Stimulated activated CD8-positive, alpha-beta memory T cell treated with anti-CD3 and anti-CD28 coated beads, Interleukin-12 subunit alpha, Interleukin-12 subunit beta, amount 100 ng/mL, for 4 hours (primary cell): ENCODE data around the gene NRIP3.
"Not testable (repeated sequence)": the region's sequence is repeated elsewhere in the genome, so short reads cannot be mapped to it uniquely, and the experiment has no call there.

Experiments used
- DNase-seq: peaks from one replicate; pipeline ENCODE4 v3.0.0-alpha.2; 2020; ENCODE audit warnings: low read depth

Gene NRIP3

DNA sequence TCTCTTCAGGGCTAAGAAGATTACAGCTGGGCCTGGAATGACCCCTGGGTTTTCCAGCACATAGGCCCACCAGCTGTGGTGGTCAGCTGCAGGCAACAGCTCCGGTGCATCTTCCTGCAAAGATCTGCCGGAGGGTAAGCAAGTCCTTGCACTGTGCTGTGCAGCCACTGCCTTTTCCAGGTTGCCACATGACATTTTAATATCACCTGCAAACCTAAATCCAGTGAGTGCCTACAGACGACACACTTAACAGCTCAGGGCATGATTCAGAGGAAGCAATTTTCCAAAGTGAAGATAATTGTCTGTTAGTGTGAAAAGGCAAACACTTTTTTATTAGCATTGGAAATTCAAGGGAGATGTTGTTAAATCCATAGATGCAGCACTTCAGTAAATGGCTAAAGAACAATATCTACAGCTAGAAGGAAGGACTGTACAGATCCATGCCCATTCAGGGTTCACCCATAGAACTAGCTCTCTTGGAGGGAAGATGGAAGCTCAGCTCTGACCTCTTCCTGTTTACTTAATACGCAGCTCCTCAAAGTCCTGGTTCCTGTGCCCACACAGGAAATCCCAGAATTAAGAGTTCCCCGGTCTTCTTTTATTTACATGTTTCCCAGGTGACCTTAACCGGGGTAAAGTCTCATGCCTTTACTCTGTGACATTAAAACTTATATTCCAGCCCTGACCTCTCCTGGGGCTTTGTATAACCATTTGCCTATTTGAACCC lies 13.3 kb upstream of the NRIP3 start:
- no peak for DNase-seq

DNA sequence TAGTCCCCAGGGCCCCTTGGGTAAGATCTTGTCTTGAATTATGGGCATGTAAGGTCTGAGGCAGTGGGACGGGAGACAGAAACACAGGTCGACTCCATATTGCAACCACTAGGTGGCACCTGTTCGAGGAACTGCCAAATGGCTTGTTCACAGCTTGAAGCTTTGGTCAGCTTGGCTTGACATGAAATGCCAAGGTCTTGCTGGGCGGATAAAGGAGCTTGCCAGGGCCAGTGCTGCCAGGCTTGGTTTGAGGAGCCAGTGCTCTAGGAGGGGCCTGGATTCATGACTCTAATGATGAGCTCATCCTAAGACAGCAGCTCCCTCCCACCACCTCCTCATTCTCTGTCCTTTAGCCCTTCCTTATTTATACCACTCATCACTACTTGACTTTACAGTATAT lies 11.9 kb upstream of the NRIP3 start:
- no peak for DNase-seq

DNA sequence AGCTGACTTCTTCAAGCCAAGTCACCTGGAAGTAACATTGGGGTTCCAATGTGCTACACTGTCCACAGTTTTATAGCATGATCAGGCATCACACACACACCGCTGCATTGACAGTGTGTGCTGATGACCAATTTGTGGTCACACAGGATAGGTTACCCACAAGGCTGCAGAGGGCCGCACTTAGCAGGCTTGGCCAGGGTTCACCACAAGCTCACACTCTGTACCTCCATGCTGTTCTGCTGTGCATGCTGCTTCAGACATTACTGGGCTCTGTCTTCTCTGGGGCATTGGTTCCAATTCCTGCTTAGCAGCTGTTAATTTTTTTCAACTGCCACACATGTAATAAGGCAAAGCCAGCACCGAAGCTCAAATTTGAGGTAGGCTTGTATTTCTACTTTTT lies 11.0 kb upstream of the NRIP3 start:
- no peak for DNase-seq

DNA sequence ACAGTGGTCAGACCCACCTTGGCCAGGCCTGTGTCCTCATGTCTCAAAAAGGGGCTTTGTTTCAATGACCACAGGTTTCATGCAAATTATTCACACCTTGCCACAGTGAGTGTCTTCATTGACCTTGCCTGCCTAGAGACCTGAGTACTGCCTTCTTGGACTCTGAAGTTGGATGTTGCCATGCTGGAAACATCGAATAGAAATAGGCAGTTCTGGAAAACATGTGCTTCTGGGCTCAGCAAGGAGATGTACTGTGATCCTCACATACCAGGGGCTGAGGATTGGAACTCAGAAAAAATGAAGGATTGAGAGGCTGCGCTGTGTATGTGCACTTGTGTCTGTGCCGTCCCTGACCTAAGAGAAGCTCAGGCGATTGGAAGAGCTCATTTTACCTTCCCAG lies 9.6 kb upstream of the NRIP3 start:
- DNase-seq: no peak

DNA sequence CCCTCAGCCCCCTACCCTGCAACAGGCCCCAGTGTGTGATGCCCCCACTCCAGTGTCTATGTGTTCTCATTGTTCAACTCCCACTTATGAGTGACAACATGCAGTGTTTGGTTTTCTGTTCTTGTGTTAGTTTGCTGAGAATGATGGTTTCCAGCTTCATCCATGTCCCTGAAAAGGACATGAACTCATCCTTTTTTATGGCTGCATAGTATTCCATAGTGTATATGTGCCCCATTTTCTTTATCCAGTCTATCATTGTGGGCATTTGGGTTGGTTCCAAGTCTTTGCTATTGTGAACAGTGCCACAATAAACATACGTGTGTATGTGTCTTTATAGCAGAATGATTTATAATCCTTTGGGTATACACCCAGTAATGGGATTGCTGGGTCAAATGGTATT lies 5.7 kb upstream of the NRIP3 start:
- not testable (repeated sequence) for DNase-seq

DNA sequence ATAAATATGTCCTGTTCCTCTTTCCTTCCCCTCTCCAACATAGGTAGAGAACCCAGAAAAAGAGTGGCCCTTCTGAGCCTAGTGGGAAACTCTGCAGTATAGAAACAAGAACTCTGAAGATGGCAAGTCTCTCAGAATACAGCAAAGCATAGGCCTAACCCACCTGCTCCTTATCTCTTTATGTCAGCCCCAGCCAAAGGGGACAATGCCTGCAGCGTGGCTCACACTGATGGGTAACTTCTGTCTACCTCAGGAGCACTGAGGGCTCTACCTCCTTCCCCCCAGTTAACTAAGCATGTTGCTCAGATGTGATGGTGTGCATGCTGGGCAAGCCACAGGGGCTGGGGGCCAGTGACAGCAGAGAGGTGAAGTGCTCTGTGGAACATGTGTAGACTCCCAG lies 4.9 kb upstream of the NRIP3 start:
- no peak for DNase-seq

DNA sequence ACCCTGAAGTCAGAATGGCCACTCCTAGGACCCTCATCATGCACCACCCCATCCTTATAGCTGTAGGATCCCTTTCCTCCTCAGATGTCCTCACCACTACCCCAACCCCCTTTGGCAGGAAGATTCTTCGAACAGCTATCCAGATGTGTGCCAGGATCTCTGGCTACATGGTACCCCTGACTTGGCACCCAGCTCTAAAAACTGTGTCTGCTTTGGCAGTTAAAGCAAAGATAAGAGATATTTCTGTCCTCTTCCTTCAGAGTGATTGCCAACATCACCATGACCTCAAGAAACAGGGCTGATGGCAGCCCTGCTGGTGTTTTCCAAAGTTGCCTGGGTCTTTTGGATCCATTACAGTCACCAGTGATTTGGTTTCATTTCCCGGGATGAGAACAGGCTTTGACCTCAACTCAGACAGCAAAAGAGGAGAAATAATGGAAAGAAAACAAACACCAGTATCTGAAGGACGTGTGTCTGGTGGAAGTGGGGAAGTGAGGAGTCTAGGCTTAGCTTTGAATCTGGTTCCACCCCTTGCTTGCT lies 4.3 kb upstream of the NRIP3 start:
- no peak for DNase-seq

DNA sequence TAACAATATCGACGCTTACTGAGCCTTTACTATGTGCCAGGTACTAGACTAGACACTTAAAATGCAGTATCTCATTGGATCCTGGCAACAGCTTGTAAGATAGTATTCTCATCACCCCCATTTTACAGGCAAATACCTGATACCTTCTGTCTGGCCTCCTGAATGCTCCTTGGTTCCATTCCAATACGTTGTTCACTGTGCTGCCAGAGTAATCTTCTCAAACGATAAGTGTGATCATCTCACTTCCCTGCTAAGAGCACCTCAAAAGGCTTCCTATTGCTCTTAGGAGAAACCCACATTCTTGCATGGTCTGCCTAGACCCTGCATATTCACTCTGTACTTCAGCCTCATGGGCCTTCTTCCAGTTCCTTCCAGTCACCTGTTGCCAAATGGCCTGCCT lies 1.3 kb upstream of the NRIP3 start:
- no peak for DNase-seq

DNA sequence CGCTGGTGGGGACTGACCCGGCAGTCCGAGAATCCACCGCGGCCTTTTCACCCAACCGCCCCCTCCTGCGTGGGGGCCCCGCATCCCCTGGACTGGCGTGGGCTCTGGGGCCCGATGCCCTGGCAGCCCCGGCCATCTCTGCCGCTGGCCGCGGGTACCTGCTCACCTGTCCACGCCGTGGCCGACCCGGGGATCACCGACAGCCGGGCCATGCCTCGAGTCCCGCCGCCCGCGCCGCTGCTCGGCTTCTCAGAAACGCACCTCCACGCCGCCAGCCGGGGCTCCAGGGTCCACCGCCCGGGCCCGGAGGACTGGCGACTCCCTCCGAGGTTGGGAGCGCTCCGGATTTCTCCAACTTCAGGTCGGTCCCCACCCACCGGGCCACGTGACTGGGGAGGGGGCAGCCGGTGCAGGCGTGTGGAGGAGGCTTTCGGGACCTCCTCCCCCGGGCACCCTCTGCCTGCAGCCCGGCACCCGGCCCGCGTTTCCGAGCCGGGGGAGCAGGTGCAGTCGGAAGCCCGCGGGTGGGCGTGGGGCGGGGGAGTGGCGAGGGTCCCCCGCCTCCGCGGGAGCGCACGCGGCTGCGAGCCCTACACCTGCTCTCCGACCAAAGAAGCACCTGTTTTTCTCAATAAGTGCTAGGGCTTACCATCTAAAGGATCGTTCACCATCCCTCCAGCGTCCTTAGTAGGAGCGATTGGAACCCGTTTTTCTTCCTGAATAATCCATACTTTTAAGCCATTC lies 554 bp upstream of the NRIP3 start:
- no peak for DNase-seq

DNA sequence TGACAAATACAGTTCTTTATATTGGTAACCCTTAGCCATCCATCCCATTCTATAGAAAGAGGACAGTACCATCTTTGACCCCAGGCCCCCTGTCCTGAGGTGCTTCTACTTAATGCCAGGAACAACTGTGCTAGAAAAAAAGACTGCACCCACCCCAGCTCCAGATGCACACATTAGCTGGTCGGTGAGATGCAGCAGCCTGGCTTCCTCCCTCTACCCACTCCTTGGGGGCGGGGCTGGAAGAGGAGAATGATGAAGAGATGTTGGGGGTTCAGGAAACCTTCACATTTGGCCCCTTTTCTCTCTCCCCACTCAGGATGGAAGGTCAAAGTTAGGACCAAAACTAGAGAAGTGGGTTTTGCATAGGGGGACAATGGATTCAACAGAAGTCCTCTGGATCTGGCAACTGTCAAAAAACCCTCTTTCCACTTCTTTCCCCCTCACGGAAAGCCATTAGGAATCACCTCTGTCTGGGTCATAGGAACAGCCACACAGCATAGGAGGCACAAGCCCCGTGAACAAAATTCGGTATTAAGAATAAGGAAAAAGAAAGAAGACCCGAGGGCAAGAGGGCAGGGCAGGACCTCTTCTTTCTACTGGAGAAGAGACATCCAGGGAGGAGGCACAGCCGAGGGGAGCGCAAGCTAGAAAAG lies 755 bp downstream of the NRIP3 start:
- no peak for DNase-seq

DNA sequence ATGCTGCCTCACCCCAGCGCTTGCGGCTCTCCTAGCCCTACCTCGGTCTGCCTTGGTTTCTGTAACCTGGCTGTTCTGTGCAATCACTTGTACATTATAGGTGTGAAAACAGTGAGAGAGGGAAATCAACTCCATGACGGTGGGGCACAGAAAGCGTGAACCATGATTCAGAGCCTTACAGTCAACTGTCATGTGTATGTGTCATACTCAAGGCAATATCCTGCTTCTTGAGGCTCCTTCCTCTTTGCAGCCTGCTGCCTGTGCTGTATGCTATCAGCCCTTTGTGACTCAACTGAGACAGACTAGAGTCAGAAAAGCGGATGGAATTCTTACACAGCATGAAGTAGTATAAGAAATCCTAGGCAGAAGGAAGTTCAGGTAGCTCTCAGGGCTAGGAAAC lies 2.1 kb downstream of the NRIP3 start:
- DNase-seq: no peak

DNA sequence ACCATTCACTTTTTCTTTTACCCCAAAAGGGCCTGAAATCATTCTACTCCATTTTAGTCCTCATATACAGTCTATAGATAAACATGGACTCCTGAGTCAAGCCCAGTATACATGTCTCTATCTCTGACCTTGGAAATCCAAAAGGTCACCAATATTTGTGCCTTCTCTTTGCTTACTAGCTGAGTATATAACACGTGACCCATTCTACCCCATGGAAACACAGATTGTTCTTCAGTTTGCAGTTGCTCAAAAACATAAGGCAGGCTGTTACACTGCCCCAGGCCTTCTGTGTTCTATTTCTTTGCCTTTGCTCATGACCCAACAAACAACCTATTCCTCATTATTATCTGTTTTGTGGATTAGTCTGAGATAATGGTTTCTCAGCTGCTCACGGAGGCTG lies 5.8 kb downstream of the NRIP3 start:
- DNase-seq: no peak

DNA sequence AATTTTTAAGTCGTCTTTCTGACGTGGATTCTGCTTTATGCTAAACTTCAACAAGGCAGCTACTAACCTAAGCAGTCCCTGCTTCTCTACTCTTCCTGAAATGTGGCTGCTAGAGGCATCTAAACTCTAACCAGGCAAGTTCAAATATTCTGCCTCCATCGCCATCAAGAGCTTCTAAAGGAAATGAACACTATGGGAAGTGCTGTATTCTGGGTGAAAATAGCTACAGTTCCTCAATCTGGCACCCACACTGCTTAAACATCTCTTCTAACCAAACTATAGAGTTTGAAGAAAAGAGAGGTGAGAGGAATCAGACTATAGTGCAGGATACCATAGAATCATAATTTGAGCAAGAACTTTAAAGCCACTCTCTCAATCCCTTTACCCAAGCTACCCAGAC lies 6.3 kb downstream of the NRIP3 start:
- no peak for DNase-seq

DNA sequence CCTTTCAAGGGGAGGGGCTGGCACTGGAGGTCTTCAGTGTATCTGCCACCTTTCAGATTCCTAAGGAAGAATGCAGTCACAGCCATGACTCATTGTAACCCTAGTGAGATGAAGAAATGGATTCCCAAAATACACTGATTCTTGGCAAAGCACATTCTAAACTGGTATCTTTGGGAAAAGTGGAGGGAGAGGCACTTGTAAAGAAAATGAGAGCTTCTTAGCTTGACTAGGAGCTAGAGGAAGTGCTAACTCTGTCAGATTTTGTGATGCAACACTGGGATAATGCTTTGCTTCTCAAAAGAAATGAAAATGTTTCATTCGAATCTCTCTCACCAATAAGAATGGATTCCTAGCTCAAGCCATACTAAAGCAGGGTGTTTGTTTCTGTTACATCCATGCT lies 14.3 kb downstream of the NRIP3 start:
- no peak for DNase-seq

DNA sequence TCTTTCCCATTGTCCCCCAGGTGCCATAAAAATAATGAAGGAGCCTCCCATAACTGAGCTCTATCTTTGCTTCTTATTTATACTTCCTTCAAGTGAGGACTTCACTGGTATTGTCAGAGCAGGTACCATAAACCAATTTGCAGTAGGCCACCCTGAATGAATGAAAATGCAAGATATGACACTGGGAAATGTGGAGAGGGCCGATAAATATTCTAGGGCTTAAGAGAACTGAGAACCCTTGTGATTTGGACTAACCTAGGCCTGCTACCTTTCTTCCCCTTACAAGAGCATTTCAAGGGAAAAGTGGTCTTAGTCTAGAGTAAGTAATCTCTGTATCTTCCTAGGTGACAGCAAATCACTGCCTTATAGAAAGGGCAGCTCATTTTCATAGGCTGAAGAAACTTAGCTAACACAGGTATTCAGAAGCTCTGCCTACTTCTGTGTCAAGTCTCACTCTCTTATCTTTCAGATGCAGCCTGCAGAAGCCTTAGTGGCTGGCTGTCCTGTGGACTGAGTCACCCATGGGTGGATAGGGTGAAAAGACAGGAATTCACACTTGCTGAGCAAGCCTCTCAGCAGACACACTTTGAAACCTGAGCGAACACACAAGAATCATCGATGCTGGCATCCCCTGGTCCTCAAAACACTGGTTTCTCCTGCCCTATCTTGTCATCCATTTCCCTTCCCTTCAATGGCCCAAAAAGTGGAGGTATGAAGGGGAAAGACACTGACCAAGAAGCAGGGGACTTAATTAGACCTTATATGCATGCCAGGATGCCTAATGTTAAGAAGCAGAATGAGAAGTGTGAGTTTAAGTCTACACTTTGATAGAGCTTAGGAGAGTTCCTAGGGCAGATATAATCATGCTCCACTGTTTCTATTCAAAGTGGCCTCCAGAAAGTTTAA lies 15.2 kb downstream of the NRIP3 start:
- no peak for DNase-seq

DNA sequence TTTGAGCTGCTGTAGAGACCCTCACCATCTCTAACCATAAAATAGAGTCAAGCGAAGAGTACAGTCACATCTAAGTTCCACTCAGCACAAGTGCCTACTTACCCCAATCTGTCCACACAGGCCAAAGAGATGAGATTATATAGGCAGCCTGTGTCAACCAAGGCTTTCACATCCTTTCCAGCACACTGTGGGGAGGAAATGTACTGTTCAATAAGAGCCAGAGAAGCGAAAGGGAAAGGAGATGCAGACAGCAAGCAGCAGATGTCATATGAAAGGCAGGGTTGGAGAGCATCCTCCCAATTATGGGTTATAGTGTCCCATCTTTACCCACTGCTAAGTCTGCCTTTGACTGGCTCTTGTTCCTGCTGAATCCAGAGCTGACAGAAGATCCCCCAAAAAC lies 16.4 kb downstream of the NRIP3 start:
- no peak for DNase-seq

DNA sequence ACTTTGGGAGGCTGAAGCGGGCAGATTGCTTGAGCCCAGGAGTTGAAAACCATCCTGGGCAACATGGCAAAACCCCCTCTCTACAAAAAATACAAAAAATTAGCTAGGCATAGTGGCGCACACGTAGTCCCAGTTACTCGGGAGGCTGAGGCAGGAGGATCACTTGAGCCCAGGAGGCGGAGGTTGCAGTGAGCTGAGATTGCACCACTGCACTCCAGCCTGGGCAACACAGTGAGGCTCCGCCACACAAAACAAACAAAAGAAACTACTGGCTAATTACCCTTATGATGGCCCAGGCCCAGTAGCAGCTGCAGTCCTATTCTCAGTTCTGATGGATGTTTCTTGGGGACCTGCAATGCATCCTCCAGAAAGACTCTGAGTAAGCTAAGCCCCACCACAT lies 17.0 kb downstream of the NRIP3 start:
- DNase-seq: not testable (repeated sequence)

DNA sequence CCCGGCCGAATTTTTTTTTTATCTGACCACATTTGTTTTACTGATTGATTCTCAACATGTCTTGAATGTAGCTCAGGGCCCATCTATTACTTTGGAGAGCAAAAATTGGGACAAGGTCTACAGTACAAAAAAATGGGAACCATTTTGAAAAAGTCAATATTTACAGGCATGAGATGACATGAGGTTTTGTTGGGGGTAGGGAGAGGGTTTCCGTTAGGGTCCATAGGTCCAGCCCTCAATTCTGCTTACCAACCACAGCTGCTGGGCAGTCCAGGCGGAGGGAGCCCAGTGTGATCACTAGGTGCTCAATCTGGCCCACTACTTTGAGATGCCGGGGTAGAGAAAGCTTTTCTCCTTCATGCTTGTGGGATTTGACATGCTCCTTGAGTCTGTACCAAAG lies 18.3 kb downstream of the NRIP3 start:
- DNase-seq: no peak

DNA sequence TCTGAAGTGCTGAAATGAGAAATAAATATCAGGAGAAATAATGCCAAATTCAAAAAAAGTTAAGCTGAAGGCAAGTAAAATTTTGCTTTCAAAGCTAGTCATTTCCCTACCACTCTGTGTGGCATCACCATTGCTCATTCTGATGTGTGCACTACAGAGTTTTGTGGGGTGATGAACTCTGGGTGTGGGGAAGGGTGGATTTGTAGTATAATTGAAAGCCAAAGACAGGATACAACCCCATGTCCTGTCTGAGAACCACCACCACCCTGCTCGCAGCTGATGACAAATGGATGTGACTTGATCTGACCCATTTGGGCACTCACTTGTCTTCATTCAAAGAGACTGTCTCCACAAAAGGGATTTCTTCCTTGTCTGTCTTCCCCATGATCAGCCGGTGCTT lies 20.2 kb downstream of the NRIP3 start:
- no peak for DNase-seq

DNA sequence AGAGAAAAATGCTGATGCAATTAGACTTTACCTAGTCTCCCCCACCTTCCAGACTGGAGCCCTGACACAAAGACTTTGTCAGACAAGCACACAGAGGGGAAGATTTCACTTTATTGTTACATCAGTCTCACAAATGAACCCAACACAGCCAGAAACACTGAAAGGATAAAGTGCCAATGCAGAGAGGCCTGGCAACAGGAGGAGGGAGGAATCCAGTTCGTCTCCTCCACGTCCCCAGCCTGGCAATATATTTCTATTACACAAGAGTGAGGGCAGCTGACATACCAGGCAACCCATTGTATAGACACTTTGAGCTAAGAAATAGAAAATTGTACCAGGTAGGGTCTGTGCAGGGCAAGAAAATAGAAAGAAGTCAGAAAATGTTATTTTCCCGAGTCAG lies 23.3 kb downstream of the NRIP3 start:
- no peak for DNase-seq

DNA sequence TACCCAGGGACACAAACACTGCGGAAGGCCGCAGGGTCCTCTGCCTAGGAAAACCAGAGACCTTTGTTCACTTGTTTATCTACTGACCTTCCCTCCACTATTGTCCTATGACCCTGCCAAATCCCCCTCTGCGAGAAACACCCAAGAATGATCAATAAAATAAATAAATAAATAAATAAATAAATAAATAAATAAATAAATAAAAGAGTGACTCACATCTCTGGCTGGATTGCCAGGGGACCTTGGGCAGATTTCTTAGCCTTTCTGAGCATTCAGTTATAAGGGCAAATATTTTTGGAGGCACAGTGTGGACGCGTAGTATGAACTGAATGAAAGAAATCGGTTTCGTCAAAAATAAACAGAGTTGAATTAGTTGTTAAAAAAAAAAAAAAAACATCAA lies 24.4 kb downstream of the NRIP3 start:
- DNase-seq: not testable (repeated sequence)

DNA sequence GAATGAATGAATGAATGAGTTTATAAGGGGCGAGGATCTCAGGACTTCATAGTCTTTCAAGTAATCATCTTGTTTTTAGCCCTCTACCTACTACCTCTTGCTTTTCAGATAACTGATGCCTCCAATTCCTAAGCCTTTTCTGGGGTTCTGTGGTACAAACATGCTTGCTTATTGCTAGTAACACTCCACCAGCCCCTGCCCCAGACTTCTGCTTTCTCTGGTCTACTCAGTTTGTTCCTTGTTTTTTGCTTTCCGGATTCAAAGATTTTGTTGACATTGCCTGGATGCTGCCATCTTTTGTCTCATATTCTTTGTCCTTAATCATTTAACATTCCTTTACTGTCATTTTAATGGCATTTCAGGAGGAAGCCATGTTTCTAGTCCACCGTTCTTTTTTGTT lies 30.7 kb downstream of the NRIP3 start:
- no peak for DNase-seq
